ENCODE measurements around the gene PTPA.

PTPA gene

GRCh38 chr9:129173296-129174101 lies 62.3 kb downstream of the PTPA start:
- DNase-seq (ENCODE audit: extremely low read depth, low read depth) = no peak
- TF ChIP-seq CTCF (IDR thresholded peaks at IDR 0.05; ENCODE audit: low read depth, low read length, missing control alignments) = no peak
- peak overlapping the region; percentile 90 for H3K4me3 ChIP-seq (replicated peaks; ENCODE audit: low read depth, low read length)

DNA sequence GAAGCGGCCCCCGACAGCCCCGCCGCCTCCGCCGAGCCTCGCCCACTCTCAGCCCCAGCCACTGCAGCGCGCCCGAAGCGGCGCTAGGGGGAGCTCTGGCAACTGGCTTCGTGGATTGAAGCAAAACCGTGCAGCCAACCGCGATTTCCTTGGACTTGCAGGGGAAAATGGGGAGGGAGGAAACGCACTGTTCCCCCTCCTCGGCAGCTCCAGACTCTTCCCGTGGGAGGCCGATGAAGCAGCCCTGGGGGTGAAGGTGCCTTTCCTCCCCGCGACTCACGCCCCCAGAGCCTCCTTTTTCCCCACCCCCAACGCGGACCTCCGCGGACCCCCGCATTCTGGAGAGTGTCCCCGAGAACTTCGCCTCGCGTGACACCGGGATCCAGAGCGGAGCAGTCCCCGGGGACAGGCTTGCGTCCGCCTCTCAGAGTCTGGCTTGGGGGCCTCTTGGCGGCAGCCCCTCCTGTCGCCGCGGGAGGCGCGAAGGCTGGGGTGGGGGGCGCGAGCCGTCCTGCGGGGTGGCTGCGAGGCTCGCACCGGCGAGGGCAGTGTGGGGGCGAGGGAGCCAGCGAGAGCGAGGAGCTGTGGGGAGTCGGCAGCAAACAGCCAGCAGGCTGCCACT lies 63.0 kb downstream of the PTPA start:
- peak; percentile 98 for TF ChIP-seq CTCF (IDR thresholded peaks at IDR 0.05; ENCODE audit: low read depth, low read length, missing control alignments)
- peak overlapping the region; percentile 90 for H3K4me3 ChIP-seq (replicated peaks; ENCODE audit: low read depth, low read length)
- DNase-seq (ENCODE audit: extremely low read depth, low read depth) = peak; percentile 73

GRCh38 chr9:129174724-129175514 lies 63.7 kb downstream of the PTPA start:
- peak; percentile 29 for DNase-seq (ENCODE audit: extremely low read depth, low read depth)
- peak overlapping the region; percentile 90 for H3K4me3 ChIP-seq (replicated peaks; ENCODE audit: low read depth, low read length)
- no peak for TF ChIP-seq CTCF (IDR thresholded peaks at IDR 0.05; ENCODE audit: low read depth, low read length, missing control alignments)

DNA sequence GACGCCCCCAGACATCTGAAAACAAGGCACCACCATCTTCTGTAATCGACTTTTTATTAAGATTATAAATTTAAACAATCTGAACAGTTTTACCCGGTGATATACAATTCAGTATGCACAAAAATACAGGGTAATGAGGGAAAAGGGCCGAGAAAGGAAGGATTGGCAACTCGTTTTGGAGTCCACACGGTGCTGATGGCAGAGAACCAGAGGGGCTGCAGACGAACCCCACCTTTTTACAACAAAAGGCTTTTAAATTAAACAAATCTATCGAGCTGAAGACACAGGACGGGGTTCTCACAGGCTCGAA lies 64.3 kb downstream of the PTPA start:
- peak overlapping the region; percentile 90 for H3K4me3 ChIP-seq (replicated peaks; ENCODE audit: low read depth, low read length)
- no peak for DNase-seq (ENCODE audit: extremely low read depth, low read depth)
- no peak for TF ChIP-seq CTCF (IDR thresholded peaks at IDR 0.05; ENCODE audit: low read depth, low read length, missing control alignments)

DNA sequence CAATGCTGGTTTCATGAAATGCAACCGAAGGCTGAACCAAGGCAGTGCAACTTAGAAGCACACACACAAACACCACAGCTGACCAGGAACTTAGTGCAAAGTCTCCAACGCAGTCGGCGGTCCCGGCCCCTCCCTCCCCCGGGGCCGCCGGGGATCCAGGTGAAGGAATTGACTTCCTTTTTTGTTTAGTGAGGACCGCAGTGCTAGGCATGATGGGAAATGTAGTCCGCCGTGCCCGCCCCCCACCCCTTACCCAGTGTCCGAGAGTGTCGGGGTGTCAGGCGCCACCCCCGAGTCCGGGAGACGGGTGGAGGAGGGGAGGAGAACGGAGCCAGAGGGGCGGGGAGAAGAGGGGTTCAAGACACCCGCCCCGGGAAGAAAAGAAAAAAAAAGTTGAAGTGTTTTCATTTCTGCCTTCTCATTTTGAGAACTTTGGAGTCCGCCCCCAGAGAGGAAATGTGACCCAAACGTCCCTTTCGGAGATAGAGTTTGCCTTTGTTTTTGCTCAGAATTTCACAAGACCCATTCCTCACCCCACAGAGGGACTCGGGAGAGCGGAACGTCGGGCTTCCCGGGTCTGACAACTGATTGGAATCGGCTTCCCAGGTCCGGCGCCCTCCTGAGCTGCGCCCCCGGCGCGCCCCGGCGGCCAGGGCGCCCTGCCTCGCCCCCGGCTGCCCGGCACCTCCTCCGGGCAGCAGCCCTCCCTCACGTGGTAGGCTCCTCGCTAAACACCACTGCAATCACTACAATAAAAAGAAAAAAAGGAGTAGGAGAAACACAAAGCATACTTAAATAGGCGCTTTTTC lies 64.8 kb downstream of the PTPA start:
- H3K4me3 ChIP-seq (replicated peaks; ENCODE audit: low read depth, low read length) = peak overlapping the region; percentile 90
- TF ChIP-seq CTCF (IDR thresholded peaks at IDR 0.05; ENCODE audit: low read depth, low read length, missing control alignments) = no peak
- peak; percentile 59 for DNase-seq (ENCODE audit: extremely low read depth, low read depth)

GRCh38 chr9:129176701-129177442 lies 65.7 kb downstream of the PTPA start:
- no peak for DNase-seq (ENCODE audit: extremely low read depth, low read depth)
- peak overlapping the region; percentile 90 for H3K4me3 ChIP-seq (replicated peaks; ENCODE audit: low read depth, low read length)
- TF ChIP-seq CTCF (IDR thresholded peaks at IDR 0.05; ENCODE audit: low read depth, low read length, missing control alignments) = no peak

Measured in HFF-Myc (cell line).